BLaER1 treated with 17β-estradiol and CSF1 and Interleukin-3, amounts not matched to agents 10 nM and 100 nM (cell line): Measurements from ENCODE around the gene RTN4.

Experiments used
- H3K27ac ChIP-seq, 11 experiments: shearing (Covaris generic); formaldehyde crosslinking; 2 replicates each; pipeline ENCODE4 v1.8.1; 2022
- H3K27me3 ChIP-seq, 11 experiments: shearing (Covaris generic); formaldehyde crosslinking; 2 replicates each; pipeline ENCODE4 v1.8.1; 2022
- H3K36me3 ChIP-seq, 11 experiments: shearing (Covaris generic); formaldehyde crosslinking; 2 replicates each; pipeline ENCODE4 v1.8.1; 2022
- H3K4me1 ChIP-seq, 10 experiments: shearing (Covaris generic); formaldehyde crosslinking; 2 replicates each; pipeline ENCODE4 v1.8.1; 2022
- H3K4me2 ChIP-seq, 11 experiments: shearing (Covaris generic); formaldehyde crosslinking; 2 replicates each; pipeline ENCODE4 v1.8.1; 2022
- H3K4me3 ChIP-seq, 10 experiments: shearing (Covaris generic); formaldehyde crosslinking; 2 replicates each; pipeline ENCODE4 v1.8.1; 2022
- H3K9ac ChIP-seq, 11 experiments: shearing (Covaris generic); formaldehyde crosslinking; 2 replicates each; pipeline ENCODE4 v1.8.1; 2022
- H3K9me3 ChIP-seq, 11 experiments: shearing (Covaris generic); formaldehyde crosslinking; replicated peaks in 1 of 11; 2 replicates each; pipeline ENCODE4 v1.8.1; 2022
- H4K20me1 ChIP-seq, 11 experiments: shearing (Covaris generic); formaldehyde crosslinking; 2 replicates each; pipeline ENCODE4 v1.8.1; 2022
- Cebpa-rat ChIP-seq, 11 experiments: shearing (Covaris generic); IDR thresholded peaks; 2 replicates each; pipeline ENCODE4 v1.8.1; 2022

RTN4 gene

GRCh38 chr2:54969940-54970338 is 80.3 kb downstream of the RTN4 start:
- H3K27ac ChIP-seq: no peak overlapping the region
- H3K4me3 ChIP-seq: no peak overlapping the region
- H3K4me1 ChIP-seq: peaks cover 0 to 14% (median 0%) of the 10 kb centered on the region in 10 experiments; a peak in 4 of 20 replicates
- H4K20me1 ChIP-seq: peaks cover 20 to 97% (median 82%) of the 10 kb centered on the region in 11 experiments
- no peak overlapping the region for H3K4me2 ChIP-seq
- TF ChIP-seq Cebpa-rat (IDR thresholded peaks at IDR 0.05): no peak
- H3K9me3 ChIP-seq: no peaks in the 10 kb centered on the region
- H3K27me3 ChIP-seq: no peaks in the 10 kb centered on the region
- H3K36me3 ChIP-seq: peaks cover 63 to 86% (median 78%) of the 10 kb centered on the region in 11 experiments
- H3K9ac ChIP-seq: no peak overlapping the region

- H3K9me3 ChIP-seq: no peaks in the 10 kb centered on the region
- H3K4me1 ChIP-seq: peaks cover 0 to 14% (median 0%) of the 10 kb centered on the region in 10 experiments; a peak in 4 of 20 replicates
- no peak for TF ChIP-seq Cebpa-rat (IDR thresholded peaks at IDR 0.05)
- no peak overlapping the region for H3K27ac ChIP-seq
- no peak overlapping the region for H3K4me3 ChIP-seq
- no peaks in the 10 kb centered on the region for H3K27me3 ChIP-seq
- no peak overlapping the region for H3K4me2 ChIP-seq
- peaks cover 15 to 92% (median 77%) of the 10 kb centered on the region in 11 experiments; a peak in 21 of 22 replicates for H4K20me1 ChIP-seq
- peaks cover 58 to 81% (median 72%) of the 10 kb centered on the region in 11 experiments for H3K36me3 ChIP-seq
- H3K9ac ChIP-seq: no peak overlapping the region
Measured at GRCh38 chr2:54969295-54969939, 80.8 kb downstream of the RTN4 start.

- Histone ChIP-seq H3K4me3 (no peak overlapping the region), H3K36me3 (peaks cover 50 to 73% (median 65%) of the 10 kb centered on the region in 11 experiments), H3K4me1 (peaks cover 0 to 14% (median 0%) of the 10 kb centered on the region in 10 experiments; a peak in 4 of 20 replicates), H3K27ac (no peak overlapping the region), H4K20me1 (peaks cover 8 to 89% (median 69%) of the 10 kb centered on the region in 11 experiments; a peak in 20 of 22 replicates), H3K9ac (no peak overlapping the region), H3K9me3 (no peaks in the 10 kb centered on the region), H3K27me3 (no peaks in the 10 kb centered on the region), H3K4me2 (no peak overlapping the region)
- TF ChIP-seq Cebpa-rat (IDR thresholded peaks at IDR 0.05): no peak
Measured at GRCh38 chr2:54968561-54969218, 81.6 kb downstream of the RTN4 start.

- peaks cover 42 to 65% (median 57%) of the 10 kb centered on the region in 11 experiments for H3K36me3 ChIP-seq
- no peak overlapping the region for H3K9ac ChIP-seq
- H3K4me2 ChIP-seq: no peak overlapping the region
- H3K4me3 ChIP-seq: no peak overlapping the region
- no peaks in the 10 kb centered on the region for H3K27me3 ChIP-seq
- no peaks in the 10 kb centered on the region for H3K9me3 ChIP-seq
- TF ChIP-seq Cebpa-rat (IDR thresholded peaks at IDR 0.05): no peak
- peaks cover 0 to 14% (median 0%) of the 10 kb centered on the region in 10 experiments; a peak in 4 of 20 replicates for H3K4me1 ChIP-seq
- H3K27ac ChIP-seq: no peak overlapping the region
- peaks cover under 1 to 83% (median 61%) of the 10 kb centered on the region in 11 experiments; a peak in 19 of 22 replicates for H4K20me1 ChIP-seq
Measured at GRCh38 chr2:54967759-54968365, 82.4 kb downstream of the RTN4 start.

GRCh38 chr2:54967269-54967668 is 83.0 kb downstream of the RTN4 start:
- Histone ChIP-seq H3K9ac (no peak overlapping the region), H3K27ac (no peak overlapping the region), H3K4me1 (peaks cover 0 to 14% (median 0%) of the 10 kb centered on the region in 10 experiments; a peak in 4 of 20 replicates), H3K4me3 (no peak overlapping the region), H4K20me1 (peaks cover 0 to 77% (median 55%) of the 10 kb centered on the region in 11 experiments; a peak in 18 of 22 replicates), H3K4me2 (no peak overlapping the region), H3K36me3 (peaks cover 36 to 59% (median 51%) of the 10 kb centered on the region in 11 experiments), H3K27me3 (no peaks in the 10 kb centered on the region), H3K9me3 (no peaks in the 10 kb centered on the region)
- no peak for TF ChIP-seq Cebpa-rat (IDR thresholded peaks at IDR 0.05)

GRCh38 chr2:54966837-54967236 is 83.4 kb downstream of the RTN4 start:
- H3K4me1 ChIP-seq: peaks cover 0 to 14% (median 0%) of the 10 kb centered on the region in 10 experiments; a peak in 4 of 20 replicates
- no peak for TF ChIP-seq Cebpa-rat (IDR thresholded peaks at IDR 0.05)
- no peak overlapping the region for H3K4me3 ChIP-seq
- no peak overlapping the region for H3K9ac ChIP-seq
- H3K4me2 ChIP-seq: no peak overlapping the region
- no peaks in the 10 kb centered on the region for H3K9me3 ChIP-seq
- H3K27me3 ChIP-seq: no peaks in the 10 kb centered on the region
- no peak overlapping the region for H3K27ac ChIP-seq
- peaks cover 32 to 55% (median 47%) of the 10 kb centered on the region in 11 experiments for H3K36me3 ChIP-seq
- peaks cover 0 to 72% (median 51%) of the 10 kb centered on the region in 11 experiments; a peak in 18 of 22 replicates for H4K20me1 ChIP-seq

GRCh38 chr2:54966165-54966832 is 84.0 kb downstream of the RTN4 start:
- no peak overlapping the region for H3K4me3 ChIP-seq
- H3K4me2 ChIP-seq: no peak overlapping the region
- peaks cover 0 to 67% (median 46%) of the 10 kb centered on the region in 11 experiments; a peak in 18 of 22 replicates for H4K20me1 ChIP-seq
- H3K4me1 ChIP-seq: peaks cover 0 to 14% (median 0%) of the 10 kb centered on the region in 10 experiments; a peak in 4 of 20 replicates
- H3K9ac ChIP-seq: no peak overlapping the region
- TF ChIP-seq Cebpa-rat (IDR thresholded peaks at IDR 0.05): no peak
- H3K27me3 ChIP-seq: no peaks in the 10 kb centered on the region
- H3K36me3 ChIP-seq: peaks cover 27 to 49% (median 41%) of the 10 kb centered on the region in 11 experiments
- no peak overlapping the region for H3K27ac ChIP-seq
- H3K9me3 ChIP-seq: no peaks in the 10 kb centered on the region

GRCh38 chr2:54965425-54965824 is 84.8 kb downstream of the RTN4 start:
- Histone ChIP-seq H3K27me3 (no peaks in the 10 kb centered on the region), H3K4me1 (peaks cover 0 to 14% (median 0%) of the 10 kb centered on the region in 10 experiments; a peak in 4 of 20 replicates), H3K9ac (no peak overlapping the region), H4K20me1 (peaks cover 0 to 58% (median 37%) of the 10 kb centered on the region in 11 experiments; a peak in 18 of 22 replicates), H3K4me3 (no peak overlapping the region), H3K27ac (no peak overlapping the region), H3K9me3 (no peaks in the 10 kb centered on the region), H3K36me3 (peaks cover 18 to 41% (median 32%) of the 10 kb centered on the region in 11 experiments), H3K4me2 (no peak overlapping the region)
- no peak for TF ChIP-seq Cebpa-rat (IDR thresholded peaks at IDR 0.05)
